GM18520 (cell line): ENCODE data around the gene ANKZF1.
"Not testable (repeated sequence)": the region's sequence is repeated elsewhere in the genome, so short reads cannot be mapped to it uniquely, and the experiment has no call there.

Source experiments
- ATAC-seq: cut with Tn5 transposase; IDR thresholded peaks from one replicate; pipeline ENCODE4 v1.9.1; 2021; ENCODE audit not compliant: unreplicated experiment

ANKZF1 gene

DNA sequence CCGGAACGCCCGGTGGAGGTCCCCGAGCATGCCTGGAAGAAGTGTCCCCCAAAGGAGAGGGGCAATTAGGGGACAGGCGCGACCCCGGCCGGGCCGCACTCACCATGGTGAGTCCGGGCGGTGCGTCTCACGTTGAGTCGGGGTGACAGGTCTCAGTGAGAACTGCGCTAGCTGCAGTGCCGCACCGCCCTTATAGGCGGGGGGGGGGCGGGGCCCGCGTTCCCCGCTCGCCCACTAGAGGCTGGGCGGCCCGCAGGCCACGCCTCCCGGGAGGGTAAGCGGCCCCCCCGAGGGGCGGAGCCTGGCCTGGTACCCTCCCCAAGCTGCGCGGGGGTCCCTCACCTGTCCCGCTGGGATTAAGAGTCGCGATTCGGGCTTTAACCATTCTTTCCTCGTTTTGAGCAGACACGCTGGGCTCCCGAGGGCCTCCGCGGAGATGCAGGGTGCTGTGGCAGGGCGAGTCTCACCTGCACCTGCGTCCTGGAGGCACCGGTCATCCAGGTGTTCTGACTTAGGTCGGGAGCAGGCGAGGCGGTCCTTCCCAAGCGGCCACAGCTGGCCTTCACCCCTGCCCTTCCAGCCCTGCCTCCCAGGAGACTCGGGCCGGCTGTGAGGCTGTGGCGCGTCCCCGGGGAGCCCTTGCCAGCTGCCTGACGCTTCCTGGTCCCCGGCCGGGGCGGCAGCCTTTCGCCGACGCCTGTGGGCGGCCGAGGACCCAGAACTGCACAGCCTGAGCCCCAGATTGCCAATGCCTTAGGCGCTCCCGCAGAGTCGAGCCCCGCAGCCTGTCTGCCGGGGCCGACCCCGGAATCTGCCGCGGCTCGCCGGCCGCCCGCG is 24.4 kb downstream of the ANKZF1 start, which contains the start of gene TUBA4A:
TUBA4A (minus strand) TSS at position 166 of the 837 bp plus-strand sequence; CDS start at position 106, 60 bp downstream.
- peak; percentile 37 for ATAC-seq

DNA sequence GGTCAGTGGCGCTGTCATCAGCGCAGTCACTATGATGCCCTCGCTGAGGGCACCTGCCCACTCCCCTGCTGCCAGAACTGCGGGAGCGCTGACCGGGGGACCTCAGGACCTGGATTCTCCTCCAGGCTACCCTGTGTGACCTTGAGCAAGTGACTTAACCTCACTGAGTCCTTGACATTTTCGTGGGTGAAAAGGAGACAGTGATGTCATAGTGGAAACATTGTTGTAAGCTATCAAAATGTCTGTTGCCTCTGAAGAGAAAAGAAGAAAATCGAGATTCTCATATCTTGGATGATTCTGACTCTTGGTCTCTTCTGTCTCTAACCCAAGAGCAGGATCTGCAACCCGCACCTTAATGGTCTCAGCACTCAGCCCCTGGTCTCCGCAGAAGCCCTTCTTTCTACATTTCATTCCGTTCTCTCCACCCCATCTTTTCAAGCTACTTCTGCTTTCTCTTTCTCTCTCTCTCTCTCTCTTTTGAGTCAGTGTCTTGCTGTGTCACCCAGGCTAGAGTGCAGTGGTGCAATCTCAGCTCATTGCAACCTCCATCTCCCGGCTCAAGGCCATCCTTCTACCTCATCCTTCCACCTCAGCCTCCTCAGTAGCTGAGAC is 25.1 kb downstream of the ANKZF1 start:
- ATAC-seq: peak; percentile 16

DNA sequence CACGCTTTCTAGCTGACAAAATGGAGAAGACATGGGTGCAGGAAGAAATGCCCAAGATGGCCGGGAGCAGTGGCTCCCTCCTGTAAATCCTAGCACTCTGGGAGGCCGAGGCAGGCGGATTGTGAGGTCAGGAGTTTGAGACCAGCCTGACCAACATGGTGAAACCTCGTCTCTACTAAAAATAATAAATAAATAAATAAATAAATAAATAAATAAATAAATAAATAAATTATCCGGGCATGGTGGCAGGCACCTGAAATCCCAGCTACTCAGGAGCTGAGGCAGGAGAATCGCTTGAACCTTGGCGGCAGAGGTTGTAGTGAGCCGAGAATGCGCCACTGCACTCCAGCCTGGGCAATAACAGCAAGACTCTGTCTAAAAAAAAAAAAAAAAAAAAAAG is 29.3 kb downstream of the ANKZF1 start:
- not testable (repeated sequence) for ATAC-seq

DNA sequence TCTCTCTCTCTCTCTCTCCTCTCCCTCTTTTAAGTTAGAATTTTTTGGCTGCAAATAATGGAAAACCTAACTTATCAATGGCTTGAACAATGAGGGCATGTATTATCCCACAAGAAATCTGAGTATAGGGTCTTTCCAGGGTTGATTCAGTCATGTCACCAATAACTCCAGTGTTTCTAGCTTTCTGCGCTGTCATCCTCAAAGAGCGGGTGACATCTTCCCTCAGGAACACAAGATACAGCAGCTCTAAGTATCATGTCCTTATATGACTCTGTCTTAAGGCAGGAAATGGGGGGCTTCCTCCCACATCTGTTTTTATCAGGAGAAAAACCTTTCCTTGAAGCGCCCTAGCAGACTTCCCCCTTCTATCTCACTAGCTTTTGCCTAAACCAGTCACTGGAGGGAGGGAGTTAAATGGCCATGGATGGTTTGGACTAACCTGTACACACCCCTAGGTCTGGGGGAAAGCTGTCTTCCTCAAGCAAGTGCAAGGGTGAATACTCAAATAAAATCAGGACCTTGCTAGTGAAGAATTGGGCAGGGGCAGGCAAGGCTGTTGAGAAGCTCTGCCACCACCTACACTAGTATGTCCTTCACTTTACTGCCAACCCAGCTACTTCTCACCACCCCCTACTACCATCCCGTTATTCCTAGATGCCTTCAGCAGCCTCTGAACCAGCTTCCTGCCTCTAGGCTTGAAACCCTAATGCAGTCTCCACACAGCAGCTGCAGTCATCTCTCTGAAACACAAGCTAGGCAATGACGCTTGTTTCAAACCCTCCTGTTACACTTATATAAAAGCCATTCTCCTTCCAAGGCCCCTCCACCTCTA is 31.6 kb downstream of the ANKZF1 start:
- no peak for ATAC-seq

DNA sequence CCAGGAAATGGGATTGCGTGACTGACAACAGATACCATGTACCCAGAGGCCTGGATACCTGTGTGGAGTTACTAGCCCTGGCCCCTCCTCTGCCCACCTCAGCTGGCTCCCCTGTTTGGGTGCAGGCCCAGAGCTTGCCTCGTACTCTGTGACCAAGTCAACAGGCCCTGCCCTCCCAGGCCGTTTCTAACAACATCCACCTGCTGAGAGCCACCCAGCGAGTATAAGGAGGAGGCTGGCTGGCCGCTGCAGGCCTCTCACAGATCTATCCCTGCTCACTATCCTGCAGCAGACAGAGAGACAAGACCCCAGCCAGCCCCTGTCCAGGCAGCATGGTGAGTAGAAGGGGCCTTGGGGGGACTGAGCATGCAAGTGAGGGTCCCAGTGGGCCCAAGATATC is 36.6 kb downstream of the ANKZF1 start:
- ATAC-seq: no peak

DNA sequence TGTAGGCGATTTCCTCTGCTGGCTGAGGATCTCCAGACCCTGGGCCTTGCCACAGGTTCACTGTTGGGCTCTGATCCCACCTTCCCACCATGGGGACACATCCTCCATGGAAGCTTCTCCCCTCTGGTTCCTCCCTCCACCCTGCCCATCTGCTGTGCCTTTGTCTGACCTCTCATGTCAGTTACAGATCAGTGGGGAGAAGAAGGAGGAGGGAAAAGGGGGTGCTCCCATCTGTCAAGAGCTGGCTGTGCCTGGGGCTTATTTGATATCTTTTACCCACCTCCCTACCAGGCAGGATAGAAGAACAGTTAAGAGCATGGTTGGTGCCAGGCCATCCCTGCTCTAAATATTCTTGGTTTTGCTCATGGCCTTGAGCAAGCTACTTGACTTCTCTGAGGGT is 37.3 kb downstream of the ANKZF1 start:
- ATAC-seq: no peak

DNA sequence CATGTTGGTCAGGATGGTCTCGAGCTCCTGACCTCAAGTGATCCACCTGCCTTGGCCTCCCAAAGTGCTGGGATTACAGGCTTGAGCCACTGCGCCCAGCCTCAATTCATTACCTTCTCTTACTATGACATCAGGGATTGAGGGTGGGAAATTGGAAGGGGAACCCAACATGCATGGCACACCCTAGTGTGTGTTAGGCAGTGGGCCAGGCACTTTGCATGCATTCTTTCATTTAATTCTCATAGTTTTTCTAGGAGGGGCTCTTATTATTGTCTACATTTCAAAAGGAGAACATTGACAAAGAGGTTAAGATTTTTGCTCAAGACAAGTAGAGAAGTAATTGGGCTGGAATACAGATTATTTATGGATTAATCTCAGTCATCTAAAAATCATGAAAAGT is 38.7 kb downstream of the ANKZF1 start:
- ATAC-seq: no peak

DNA sequence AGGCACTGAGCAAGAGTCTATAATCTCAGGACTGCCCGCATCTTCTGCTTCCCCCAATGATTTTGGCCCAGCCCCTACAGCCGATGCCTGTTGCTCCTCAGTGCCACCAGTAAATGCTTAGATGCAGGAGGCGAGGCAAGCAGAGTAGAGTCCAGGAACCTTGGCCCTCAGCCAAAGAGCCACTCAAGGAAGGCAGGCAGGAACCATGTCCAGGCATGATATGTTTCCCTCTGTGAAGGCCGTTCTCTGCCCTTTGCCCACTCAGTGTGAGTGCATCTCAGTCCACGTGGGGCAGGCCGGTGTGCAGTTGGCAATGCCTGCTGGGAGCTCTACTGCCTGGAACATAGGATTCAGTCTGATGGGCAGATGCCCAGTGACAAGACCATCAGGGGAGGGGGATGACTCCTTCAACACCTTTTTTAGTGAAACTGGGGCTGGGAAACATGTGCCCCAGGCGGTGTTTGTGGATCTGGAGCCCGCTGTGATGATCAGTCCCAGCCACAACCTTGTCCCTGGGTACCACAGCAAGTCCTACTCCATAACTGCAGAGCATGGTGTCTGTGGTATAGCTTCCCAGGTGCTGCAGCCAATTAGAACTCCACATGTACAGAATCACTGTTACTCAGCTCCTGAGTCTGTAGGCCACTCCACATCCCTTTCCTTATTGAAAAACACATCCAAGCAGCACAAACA is 39.9 kb downstream of the ANKZF1 start:
- ATAC-seq: no peak

DNA sequence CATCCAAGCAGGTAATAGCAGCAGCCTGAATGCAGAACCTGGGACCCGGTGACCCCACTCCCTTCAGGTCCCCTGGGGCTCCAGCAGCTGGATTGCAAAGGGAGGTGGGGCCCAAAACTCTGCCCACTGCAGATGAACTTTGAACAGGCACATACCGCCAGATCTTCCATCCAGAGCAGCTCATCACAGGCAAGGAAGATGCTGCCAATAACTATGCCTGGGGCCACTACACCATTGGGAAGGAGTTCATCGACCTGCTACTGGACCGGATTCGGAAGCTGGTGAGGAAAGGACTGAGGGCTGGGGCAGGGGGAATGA is 40.4 kb downstream of the ANKZF1 start:
- ATAC-seq: no peak

DNA sequence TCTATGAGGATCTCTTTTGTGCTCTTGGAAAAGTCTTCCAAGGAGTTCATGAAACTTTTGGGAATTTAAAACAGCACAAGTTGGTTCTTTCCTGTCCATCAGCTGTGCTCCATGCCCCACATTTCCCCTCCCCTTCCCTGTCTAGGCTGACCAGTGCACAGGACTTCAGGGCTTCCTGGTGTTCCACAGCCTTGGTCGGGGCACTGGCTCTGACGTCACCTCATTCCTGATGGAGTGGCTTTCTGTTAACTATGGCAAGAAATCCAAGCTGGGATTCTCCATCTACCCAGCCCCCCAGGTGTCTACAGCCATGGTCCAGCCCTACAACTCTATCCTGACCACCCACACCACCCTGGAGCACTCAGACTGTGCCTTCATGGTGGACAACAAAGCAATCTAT is 41.4 kb downstream of the ANKZF1 start:
- no peak for ATAC-seq

DNA sequence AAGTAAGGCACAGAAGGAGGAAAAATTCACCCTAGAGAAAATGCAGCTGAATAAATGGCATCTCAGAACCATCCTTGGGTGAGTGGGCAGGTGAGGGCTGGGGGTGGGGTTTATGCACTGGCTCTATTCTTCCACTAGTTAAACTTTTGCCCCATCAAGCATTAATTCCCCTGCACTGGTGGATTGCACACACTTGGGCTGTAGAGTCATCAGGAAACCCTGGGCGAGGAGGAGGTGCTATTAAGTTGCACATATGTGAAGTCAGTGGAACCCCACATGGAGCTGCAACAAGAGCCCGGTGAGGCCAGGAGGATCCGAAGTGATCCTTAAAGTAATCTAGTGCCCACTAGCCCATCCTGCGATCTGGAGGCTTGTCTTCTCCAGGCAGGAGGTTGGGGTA is 42.8 kb downstream of the ANKZF1 start:
- no peak for ATAC-seq

DNA sequence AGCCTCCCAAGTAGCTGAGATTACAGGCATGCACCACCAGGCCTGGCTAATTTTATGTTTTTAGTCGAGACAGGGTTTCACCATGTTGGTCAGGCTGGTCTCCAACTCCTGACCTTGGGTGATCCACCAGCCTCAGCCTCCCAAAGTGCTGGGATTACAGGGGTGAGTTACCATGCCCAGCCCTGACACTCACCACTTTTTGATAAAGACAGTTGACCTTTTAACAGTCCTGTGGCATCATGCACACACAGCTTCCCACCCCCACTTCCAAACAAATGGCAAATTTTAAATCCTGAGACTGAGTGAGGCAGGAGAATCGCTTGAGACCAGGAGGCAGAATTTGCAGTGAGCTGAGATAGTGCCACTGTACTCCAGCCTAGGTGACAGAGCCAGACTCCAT is 43.4 kb downstream of the ANKZF1 start:
- ATAC-seq: no peak

DNA sequence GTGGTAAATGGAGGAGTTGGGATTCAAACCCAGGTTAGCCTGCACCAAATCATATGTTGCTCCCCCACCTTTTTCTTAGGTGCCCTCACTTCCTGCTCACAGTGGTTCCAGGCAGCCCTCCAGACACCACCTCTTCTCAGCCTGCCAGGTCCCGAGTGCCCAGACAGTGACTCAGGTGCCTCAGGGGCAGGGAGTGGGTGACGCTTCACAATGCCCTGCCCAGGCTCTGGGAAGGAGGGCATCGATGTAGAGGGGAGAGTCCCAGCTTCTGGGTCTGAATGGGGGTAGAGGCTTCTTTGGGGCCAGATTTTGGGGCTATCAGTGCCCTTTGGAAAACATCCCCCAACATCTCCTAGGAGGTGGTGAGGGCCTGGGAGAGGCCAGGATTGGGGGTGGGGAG is 44.3 kb downstream of the ANKZF1 start:
- no peak for ATAC-seq

DNA sequence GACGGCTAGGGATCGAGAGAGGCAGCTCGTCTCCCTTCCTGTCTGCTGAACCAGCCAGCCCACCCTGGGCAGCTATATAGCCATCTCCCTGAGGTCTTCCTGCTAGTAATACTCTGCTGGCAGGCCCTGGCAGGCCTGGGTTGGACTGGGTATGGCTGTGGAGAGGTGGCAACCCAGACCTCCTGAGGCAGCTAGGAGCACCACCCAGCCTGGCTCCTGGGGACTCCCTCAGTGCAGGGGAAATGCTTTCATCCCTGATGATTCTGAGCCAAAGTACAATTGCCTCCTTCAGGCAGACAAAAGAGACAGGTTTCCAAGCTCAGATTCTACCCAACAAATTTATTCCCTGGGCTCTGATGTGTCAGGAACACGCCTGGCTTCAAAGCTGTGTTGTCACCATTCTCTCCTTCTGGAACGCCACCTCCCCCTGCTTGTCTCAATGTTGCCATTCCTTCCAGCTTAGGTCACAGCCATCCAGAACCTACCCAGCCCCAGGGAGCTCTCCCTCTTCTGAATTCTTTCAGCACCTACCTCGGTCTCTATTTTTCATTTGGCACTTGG is 44.8 kb downstream of the ANKZF1 start:
- no peak for ATAC-seq

DNA sequence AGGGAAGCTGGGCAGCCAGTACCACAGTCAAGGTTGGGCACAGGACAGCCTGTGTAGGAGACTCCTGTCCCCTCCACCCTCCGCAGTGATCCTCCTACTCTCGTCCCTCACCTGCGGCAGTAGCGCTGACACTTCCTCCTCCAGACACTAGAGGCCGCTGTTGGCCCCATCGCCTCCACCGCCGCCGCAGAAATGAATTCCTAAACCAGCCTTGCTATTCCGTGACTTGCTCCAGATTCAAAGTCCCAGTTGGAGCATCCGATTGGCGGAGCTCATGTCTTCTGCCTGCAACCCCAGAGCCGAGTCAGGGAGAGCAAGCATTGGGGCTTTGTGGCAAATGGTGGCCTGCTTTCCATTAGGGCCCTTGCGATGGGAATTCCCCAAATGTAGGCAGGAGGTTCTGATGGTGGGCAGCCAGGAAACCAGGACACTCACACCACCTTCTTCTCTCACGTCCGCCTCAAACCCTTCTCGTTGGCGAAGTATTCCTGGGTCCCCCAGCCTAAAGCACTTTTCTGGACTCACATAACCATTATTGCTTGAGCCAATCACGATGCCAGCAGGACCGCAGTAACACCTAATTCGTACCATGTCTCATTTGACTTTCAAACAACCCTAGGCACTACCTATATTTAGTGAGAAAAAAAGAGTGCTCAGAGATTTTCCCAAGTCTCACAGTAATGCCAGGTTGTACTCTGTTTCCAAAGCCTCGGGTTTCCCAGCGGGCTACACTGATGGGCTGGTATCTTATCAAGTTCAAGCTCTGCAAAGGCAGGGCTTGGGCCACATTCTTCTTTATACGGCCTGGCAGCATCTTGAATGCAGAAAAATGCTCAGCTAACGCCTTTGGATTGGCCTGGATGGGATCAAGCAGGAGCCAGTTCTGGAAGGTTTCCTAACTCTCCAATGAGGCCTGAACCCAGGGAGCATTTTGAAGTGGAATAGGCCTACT is 48.4 kb downstream of the ANKZF1 start:
- peak; percentile 12 for ATAC-seq

DNA sequence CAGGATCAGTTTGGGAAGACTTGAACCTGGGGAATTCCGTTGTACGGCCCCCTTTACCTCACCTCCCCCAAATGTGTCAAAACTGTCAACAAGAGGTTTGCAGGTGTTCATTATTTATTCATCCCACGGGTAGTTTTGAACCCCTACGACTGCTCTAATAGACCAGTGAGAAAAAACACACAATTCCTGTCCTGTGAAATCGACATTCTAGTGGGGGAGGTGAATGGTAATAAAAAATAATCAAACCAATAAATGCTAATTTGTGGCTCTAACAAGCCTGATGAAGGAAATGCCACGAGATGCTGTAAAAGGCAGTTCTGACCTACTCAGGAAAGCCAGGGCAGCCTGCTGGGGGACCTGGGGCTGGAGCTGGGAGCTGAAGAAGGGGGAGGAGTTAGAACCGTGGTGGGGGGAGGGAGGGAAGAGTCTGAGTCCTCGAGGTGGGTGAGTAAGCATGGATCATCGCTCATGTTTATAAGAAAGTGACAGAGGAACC is 49.1 kb downstream of the ANKZF1 start:
- ATAC-seq: peak; percentile 0

DNA sequence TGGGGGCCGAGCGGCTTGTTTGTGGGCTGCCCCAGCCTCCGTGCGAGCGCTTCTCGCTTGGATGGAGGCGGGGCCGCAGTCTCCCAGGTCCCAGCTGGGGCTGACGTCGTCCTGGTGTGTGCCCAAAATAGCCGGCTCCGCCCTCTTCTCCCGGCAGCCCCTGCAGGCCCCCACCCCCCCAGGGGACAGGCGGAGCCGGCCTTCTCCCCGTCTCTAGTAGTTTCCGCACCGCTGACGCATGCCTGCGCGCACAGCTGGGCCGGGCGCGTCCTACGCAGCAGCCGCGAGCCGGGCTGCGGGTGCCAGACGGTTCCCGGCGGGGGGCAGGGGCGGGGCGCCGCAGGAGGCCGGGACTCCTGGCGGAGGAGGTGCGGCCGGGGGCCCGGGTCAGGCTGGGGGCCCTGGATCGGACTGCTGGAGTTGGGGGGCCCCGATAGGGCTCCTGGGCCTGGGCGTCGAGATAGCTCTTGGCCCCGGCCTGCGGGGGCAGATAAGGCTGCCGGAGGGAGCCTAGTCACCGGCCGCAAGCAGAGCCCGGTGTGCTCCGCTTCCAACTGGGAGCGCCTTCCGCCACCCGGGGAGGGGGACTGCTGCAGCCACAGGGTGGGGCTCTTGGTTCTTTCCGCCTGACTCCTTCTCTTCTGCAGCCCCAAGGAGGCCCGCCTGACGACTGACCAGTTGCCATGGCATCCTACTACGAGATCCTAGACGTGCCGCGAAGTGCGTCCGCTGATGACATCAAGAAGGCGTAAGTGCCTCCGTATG is 49.7 kb downstream of the ANKZF1 start, which contains the start of gene DNAJB2:
DNAJB2 (plus strand) TSS at position 216 of the 765 bp plus-strand sequence; CDS start at position 684, 468 bp downstream.
- ATAC-seq: peak; percentile 75

DNA sequence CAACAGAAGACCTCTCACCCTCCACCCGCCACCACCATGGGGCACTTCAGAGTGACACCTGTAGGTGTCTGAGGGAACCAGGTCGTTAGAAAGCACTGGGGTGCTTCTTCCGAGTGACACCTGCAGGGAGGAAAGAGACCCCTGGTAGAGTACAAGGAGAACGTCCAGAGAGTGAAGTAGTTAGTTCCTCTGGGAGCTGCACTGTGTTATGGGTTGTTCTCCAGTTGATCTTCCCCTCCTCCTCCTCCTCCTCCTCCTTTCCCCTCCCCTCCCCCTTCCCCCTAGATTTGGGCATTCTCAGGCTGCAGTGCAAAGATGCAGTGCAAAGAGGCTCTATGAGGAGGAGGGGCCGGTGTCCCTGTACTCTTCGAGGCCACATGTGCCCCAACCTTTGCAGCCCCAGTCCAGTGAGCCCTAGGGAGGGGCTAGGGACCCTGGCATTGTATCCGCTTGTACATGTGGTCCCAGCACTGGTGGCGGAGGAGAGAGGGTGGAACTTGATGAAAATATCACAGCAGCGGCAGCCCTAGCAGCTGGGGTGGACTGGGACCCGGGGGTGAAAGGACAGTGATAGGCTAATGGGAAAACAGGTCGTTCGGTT is 50.4 kb downstream of the ANKZF1 start:
- no peak for ATAC-seq
